Spleen (tissue), 7 donors: Measurements from ENCODE around the gene SAT1.

Source experiments
- CTCF ChIP-seq, 11 experiments: fragments of 200-600 bp in 7 of 11; fragments of 450-650 bp in 4 of 11; sonication (generic) in 4 of 11; IDR thresholded peaks in 8 of 11; conservative IDR thresholded peaks in 3 of 11; 1 replicate in 7 of 11; 2 replicates in 4 of 11; pipeline versions ENCODE4 v1.4.0 to v1.8.0; 2016 to 2021; ENCODE audit warnings: antibody characterized with exemption in 11 of 11, inconsistent platforms in 4 of 11, mild to moderate bottlenecking in 1 of 11
- POLR2A ChIP-seq, 3 donors: fragments of 450-650 bp; IDR thresholded peaks; one replicate each; pipeline ENCODE4 v1.5.1; 2017; ENCODE audit warnings: antibody characterized with exemption in 3 of 3, mild to moderate bottlenecking in 1 of 3
- donor health status: DM: no; HTN: no; CAD: no; lungs with moderate emphysema.
- donor health status: DM: no; HTN: no; CAD: no.
- donor health status: DM: no; HTN: no; CAD: no.

- TF ChIP-seq CTCF (IDR thresholded peaks at IDR 0.05 in 8 of 11, conservative IDR thresholded peaks at IDR 0.05 in 3 of 11) (no peak), POLR2A (IDR thresholded peaks at IDR 0.05) (no peak)
These were observed 38.9 kb downstream of the SAT1 start for GRCh38 chrX:23821847-23822246.
